Right lobe of liver (tissue), 4 donors: Measurements from ENCODE around the gene THSD7A.

Experiments used
- POLR2A ChIP-seq: fragments of 450-650 bp; IDR thresholded peaks from one replicate; pipeline ENCODE4 v1.6.1; 2017; ENCODE audit warnings: antibody characterized with exemption, mild to moderate bottlenecking
- TF ChIP-seq, protein P1 (sequence below), 4 donors: fragments of 200-600 bp in 3 of 4; fragments of 450-650 bp in 1 of 4; IDR thresholded peaks; one replicate each; pipeline versions ENCODE4 v1.5.1 to v1.8.0; 2016 to 2022; ENCODE audit warnings: antibody characterized with exemption in 4 of 4, mild to moderate bottlenecking in 2 of 4
- donor health status: DM: no; HTN: no; CAD: no.
- donor health status: DM: no; HTN: no; CAD: no.
- donor health status: DM: no; HTN: yes; CAD: no.

DNA sequence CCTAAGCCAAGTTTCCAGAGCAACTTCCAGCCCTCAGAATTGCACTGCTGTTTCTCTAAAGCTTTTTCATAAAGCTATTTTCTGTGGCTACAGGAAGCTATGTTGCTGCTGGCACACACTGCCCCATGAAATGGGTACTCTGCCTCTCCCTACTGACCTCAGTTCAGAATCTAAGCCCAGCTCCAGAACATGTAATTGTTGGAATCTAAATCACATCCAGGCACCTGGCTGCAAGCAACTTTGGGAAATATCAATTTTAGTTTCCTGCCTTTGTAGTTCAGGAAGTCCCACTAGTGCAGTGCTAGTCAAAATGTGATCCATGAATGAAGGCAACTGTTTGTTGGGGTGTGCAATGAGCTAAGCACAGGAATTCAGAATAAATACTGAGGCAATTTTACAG, 226.2 kb downstream of the THSD7A start:
- TF ChIP-seq, protein P1, sequence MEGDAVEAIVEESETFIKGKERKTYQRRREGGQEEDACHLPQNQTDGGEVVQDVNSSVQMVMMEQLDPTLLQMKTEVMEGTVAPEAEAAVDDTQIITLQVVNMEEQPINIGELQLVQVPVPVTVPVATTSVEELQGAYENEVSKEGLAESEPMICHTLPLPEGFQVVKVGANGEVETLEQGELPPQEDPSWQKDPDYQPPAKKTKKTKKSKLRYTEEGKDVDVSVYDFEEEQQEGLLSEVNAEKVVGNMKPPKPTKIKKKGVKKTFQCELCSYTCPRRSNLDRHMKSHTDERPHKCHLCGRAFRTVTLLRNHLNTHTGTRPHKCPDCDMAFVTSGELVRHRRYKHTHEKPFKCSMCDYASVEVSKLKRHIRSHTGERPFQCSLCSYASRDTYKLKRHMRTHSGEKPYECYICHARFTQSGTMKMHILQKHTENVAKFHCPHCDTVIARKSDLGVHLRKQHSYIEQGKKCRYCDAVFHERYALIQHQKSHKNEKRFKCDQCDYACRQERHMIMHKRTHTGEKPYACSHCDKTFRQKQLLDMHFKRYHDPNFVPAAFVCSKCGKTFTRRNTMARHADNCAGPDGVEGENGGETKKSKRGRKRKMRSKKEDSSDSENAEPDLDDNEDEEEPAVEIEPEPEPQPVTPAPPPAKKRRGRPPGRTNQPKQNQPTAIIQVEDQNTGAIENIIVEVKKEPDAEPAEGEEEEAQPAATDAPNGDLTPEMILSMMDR (IDR thresholded peaks at IDR 0.05): no peak
- no peak for TF ChIP-seq POLR2A
